ENCODE measurements around the gene SLMAP. TPM values are rescaled to one million over a fixed set of nuclear protein-coding genes. Genes with fewer than 3 reads are reported as not detected.

SLMAP gene
- total and polyA plus RNA-seq, 7 donors = 31.2 to 180 (median 106) TPM

- H3K36me3 ChIP-seq (ENCODE audit: insufficient read depth in 1 of 2, low read depth in 1 of 2) = peaks cover 0 to 17% of the 10 kb centered on the region in 2 donors
- no peak for DNase-seq
- peak overlapping the region; percentile 39 for H3K4me3 ChIP-seq
- H3K9me3 ChIP-seq = no peaks in the 10 kb centered on the region
- TF ChIP-seq CTCF (IDR thresholded peaks at IDR 0.05) = no peak
- WGBS, 3 donors = 92 to 100% (median 94%) methylated on average over 1 of the region's 1 CpG
- no peak for ATAC-seq
- peaks cover 19% of the 10 kb centered on the region for H3K4me1 ChIP-seq
- H3K27ac ChIP-seq = peak overlapping the region; percentile 65
- intact Hi-C loops (cut with DNase I) = no loop called here
- H3K27me3 ChIP-seq (ENCODE audit: insufficient read depth in 3 of 3, low read length in 2 of 3) = no peaks in the 10 kb centered on the region
Observed at GRCh38 chr3:57893156-57893555, 137.0 kb downstream of the SLMAP start.

- H3K27me3 ChIP-seq (ENCODE audit: insufficient read depth in 3 of 3, low read length in 2 of 3) = no peaks in the 10 kb centered on the region
- H3K9me3 ChIP-seq = no peaks in the 10 kb centered on the region
- peak overlapping the region; percentile 65 for H3K27ac ChIP-seq
- 39 to 86% (median 56%) methylated on average over 3 of the region's 3 CpGs for WGBS, 3 donors
- H3K36me3 ChIP-seq (ENCODE audit: insufficient read depth in 1 of 2, low read depth in 1 of 2) = peaks cover 0 to 18% of the 10 kb centered on the region in 2 donors
- no peak for TF ChIP-seq CTCF (IDR thresholded peaks at IDR 0.05)
- intact Hi-C loops (cut with DNase I) = no loop called here
- H3K4me1 ChIP-seq = peaks cover 19% of the 10 kb centered on the region
- ATAC-seq (peak; percentile 27 to 52 (median 41)), DNase-seq (no peak)
- peak overlapping the region; percentile 39 for H3K4me3 ChIP-seq
Observed at GRCh38 chr3:57893668-57894067, 137.6 kb downstream of the SLMAP start.

- no peak for ATAC-seq
- Histone ChIP-seq H3K27me3 (ENCODE audit: insufficient read depth in 3 of 3, low read length in 2 of 3) (no peaks in the 10 kb centered on the region), H3K4me3 (peak overlapping the region; percentile 43), H3K4me1 (peaks cover 19% of the 10 kb centered on the region), H3K27ac (peak overlapping the region; percentile 65), H3K9me3 (no peaks in the 10 kb centered on the region), H3K36me3 (ENCODE audit: insufficient read depth in 1 of 2, low read depth in 1 of 2) (peaks cover 0 to 41% of the 10 kb centered on the region in 2 donors)
- TF ChIP-seq CTCF (IDR thresholded peaks at IDR 0.05) = no peak
- WGBS, 3 donors = 24 to 47% (median 26%) methylated on average over 4 of the region's 4 CpGs
- no peak for DNase-seq
- intact Hi-C loops (cut with DNase I) = no loop called here
Observed at GRCh38 chr3:57896031-57896430, 139.9 kb downstream of the SLMAP start.

- ATAC-seq = no peak
- no peak for TF ChIP-seq CTCF (IDR thresholded peaks at IDR 0.05)
- Histone ChIP-seq H3K27me3 (ENCODE audit: insufficient read depth in 3 of 3, low read length in 2 of 3) (no peaks in the 10 kb centered on the region), H3K9me3 (no peaks in the 10 kb centered on the region), H3K4me1 (peaks cover 22% of the 10 kb centered on the region), H3K36me3 (ENCODE audit: insufficient read depth in 1 of 2, low read depth in 1 of 2) (peaks cover 0 to 47% of the 10 kb centered on the region in 2 donors), H3K4me3 (peak overlapping the region; percentile 43), H3K27ac (peak overlapping the region; percentile 65)
- intact Hi-C loops (cut with DNase I) = no loop called here
- DNase-seq = no peak
- WGBS, 3 donors = 52 to 64% (median 58%) methylated on average over 4 of the region's 4 CpGs
Observed at GRCh38 chr3:57896691-57897090, 140.6 kb downstream of the SLMAP start.

GRCh38 chr3:57900786-57901185, 144.7 kb downstream of the SLMAP start:
- H3K4me1 ChIP-seq = peaks cover 33% of the 10 kb centered on the region
- ATAC-seq = no peak
- intact Hi-C loops (cut with DNase I) = no loop called here

More at GRCh38 chr3:57900786-57901185, 144.7 kb downstream of the SLMAP start:
- Histone ChIP-seq H3K9me3 (no peaks in the 10 kb centered on the region), H3K36me3 (ENCODE audit: insufficient read depth in 1 of 2, low read depth in 1 of 2) (peaks cover 0 to 60% of the 10 kb centered on the region in 2 donors), H3K27me3 (ENCODE audit: insufficient read depth in 3 of 3, low read length in 2 of 3) (no peaks in the 10 kb centered on the region), H3K4me3 (no peak overlapping the region), H3K27ac (peak overlapping the region; percentile 20)
- TF ChIP-seq CTCF (IDR thresholded peaks at IDR 0.05) = no peak
- WGBS, 3 donors = 90 to 93% (median 91%) methylated on average over 2 of the region's 2 CpGs
- no peak for DNase-seq

Data from psoas muscle (tissue), 8 donors.